SK-N-SH treated with all-trans-retinoic acid at 6 μM for 48 hours (cell line): Measurements from ENCODE around the gene TBC1D16.

Experiments used
- ATAC-seq: fragments of 200-7000 bp; cut with Tn5 transposase; 3 replicates; pipeline ENCODE4 v1.9.1; 2020; ENCODE audit warnings: mild to moderate bottlenecking, moderate library complexity
- ARNTL ChIP-seq: fragments of 450-650 bp; formaldehyde crosslinking; IDR thresholded peaks from 2 replicates; pipeline ENCODE4 v1.5.0; 2020; ENCODE audit warnings: low read depth, mild to moderate bottlenecking, moderate library complexity, borderline replicate concordance
- BACH2 ChIP-seq: fragments of 250-450 bp; sonication (Bioruptor Pico); IDR thresholded peaks from 2 replicates; pipeline ENCODE4 v1.9.0; 2021; ENCODE audit warnings: mild to moderate bottlenecking, borderline replicate concordance
- CSDC2 ChIP-seq: fragments of 250-450 bp; sonication (Bioruptor Pico); IDR thresholded peaks from 2 replicates; pipeline ENCODE4 v1.5.0; 2020; ENCODE audit warnings: mild to moderate bottlenecking, moderate library complexity
- ESRRG ChIP-seq: fragments of 250-450 bp; sonication (Bioruptor Pico); IDR thresholded peaks from 2 replicates; pipeline ENCODE4 v1.6.1; 2021; ENCODE audit warnings: mild to moderate bottlenecking
- GLIS3 ChIP-seq: fragments of 250-450 bp; sonication (Bioruptor Pico); IDR thresholded peaks from 2 replicates; pipeline ENCODE4 v1.5.0; 2020; ENCODE audit warnings: mild to moderate bottlenecking, moderate library complexity
- OSR1 ChIP-seq: fragments of 250-450 bp; sonication (Bioruptor Pico); IDR thresholded peaks from 2 replicates; pipeline ENCODE4 v1.8.0; 2022; ENCODE audit warnings: moderate library complexity, mild to moderate bottlenecking, inconsistent platforms
- PPARA ChIP-seq: fragments of 250-450 bp; sonication (Bioruptor Pico); IDR thresholded peaks from 2 replicates; pipeline ENCODE4 v1.5.0; 2020; ENCODE audit warnings: mild to moderate bottlenecking, borderline replicate concordance
- RARB ChIP-seq: fragments of 250-450 bp; sonication (Bioruptor Pico); IDR thresholded peaks from 2 replicates; pipeline ENCODE4 v1.8.0; 2021; ENCODE audit warnings: mild to moderate bottlenecking, moderate library complexity
- SNAI2 ChIP-seq: fragments of 250-450 bp; sonication (Bioruptor Pico); IDR thresholded peaks from 2 replicates; pipeline ENCODE4 v1.5.0; 2020; ENCODE audit warnings: mild to moderate bottlenecking, moderate library complexity
- TCF4 ChIP-seq: fragments of 250-450 bp; sonication (Bioruptor Pico); IDR thresholded peaks from 2 replicates; pipeline ENCODE4 v1.8.0; 2021; ENCODE audit warnings: mild to moderate bottlenecking, moderate library complexity, borderline replicate concordance
- TOX ChIP-seq: fragments of 250-450 bp; sonication (Bioruptor Pico); IDR thresholded peaks from 2 replicates; pipeline ENCODE4 v1.8.0; 2021; ENCODE audit warnings: mild to moderate bottlenecking, moderate library complexity, borderline replicate concordance
- ZC3H10 ChIP-seq: fragments of 250-450 bp; sonication (Bioruptor Pico); IDR thresholded peaks from 2 replicates; pipeline ENCODE4 v1.5.1; 2021; ENCODE audit warnings: mild to moderate bottlenecking, moderate library complexity
- ZFP3 ChIP-seq: fragments of 250-450 bp; sonication (Bioruptor Pico); IDR thresholded peaks from 2 replicates; pipeline ENCODE4 v1.5.0; 2020; ENCODE audit warnings: mild to moderate bottlenecking, moderate library complexity
- ZFP30 ChIP-seq: fragments of 450-650 bp; formaldehyde crosslinking; IDR thresholded peaks from 2 replicates; pipeline ENCODE4 v1.5.0; 2022; ENCODE audit warnings: mild to moderate bottlenecking, moderate library complexity
- ZNF565 ChIP-seq: fragments of 450-650 bp; formaldehyde crosslinking; conservative IDR thresholded peaks from 2 replicates; pipeline ENCODE4 v1.5.0; 2020; ENCODE audit warnings: low read depth, mild to moderate bottlenecking, moderate library complexity
- ZNF70 ChIP-seq: fragments of 450-650 bp; formaldehyde crosslinking; IDR thresholded peaks from 2 replicates; pipeline ENCODE4 v1.5.0; 2020; ENCODE audit warnings: mild to moderate bottlenecking, moderate library complexity
- ZNF8 ChIP-seq: fragments of 450-650 bp; formaldehyde crosslinking; IDR thresholded peaks from 2 replicates; pipeline ENCODE4 v1.5.0; 2020; ENCODE audit warnings: mild to moderate bottlenecking, moderate library complexity
- TF ChIP-seq, protein P1 (sequence below): fragments of 250-450 bp; sonication (Bioruptor Pico); IDR thresholded peaks from 2 replicates; pipeline ENCODE4 v1.8.0; 2020; ENCODE audit warnings: mild to moderate bottlenecking, moderate library complexity, borderline replicate concordance
- TF ChIP-seq, protein P2 (sequence below): fragments of 250-450 bp; sonication (Bioruptor Pico); IDR thresholded peaks from 2 replicates; pipeline ENCODE4 v1.5.1; 2021; ENCODE audit warnings: mild to moderate bottlenecking, moderate library complexity
- TF ChIP-seq, protein P3 (sequence below): fragments of 250-450 bp; sonication (Bioruptor Pico); IDR thresholded peaks from 2 replicates; pipeline ENCODE4 v1.5.0; 2020; ENCODE audit warnings: mild to moderate bottlenecking, moderate library complexity
- TF ChIP-seq, protein P4 (sequence below): fragments of 250-450 bp; sonication (Bioruptor Pico); IDR thresholded peaks from 2 replicates; pipeline ENCODE4 v1.8.0; 2021; ENCODE audit warnings: low read depth, mild to moderate bottlenecking, moderate library complexity, borderline replicate concordance
- TF ChIP-seq, protein P5 (sequence below): fragments of 250-450 bp; sonication (Bioruptor Pico); IDR thresholded peaks from 2 replicates; pipeline ENCODE4 v1.5.1; 2020; ENCODE audit warnings: low read depth, mild to moderate bottlenecking, moderate library complexity

The TBC1D16 gene, protein sequence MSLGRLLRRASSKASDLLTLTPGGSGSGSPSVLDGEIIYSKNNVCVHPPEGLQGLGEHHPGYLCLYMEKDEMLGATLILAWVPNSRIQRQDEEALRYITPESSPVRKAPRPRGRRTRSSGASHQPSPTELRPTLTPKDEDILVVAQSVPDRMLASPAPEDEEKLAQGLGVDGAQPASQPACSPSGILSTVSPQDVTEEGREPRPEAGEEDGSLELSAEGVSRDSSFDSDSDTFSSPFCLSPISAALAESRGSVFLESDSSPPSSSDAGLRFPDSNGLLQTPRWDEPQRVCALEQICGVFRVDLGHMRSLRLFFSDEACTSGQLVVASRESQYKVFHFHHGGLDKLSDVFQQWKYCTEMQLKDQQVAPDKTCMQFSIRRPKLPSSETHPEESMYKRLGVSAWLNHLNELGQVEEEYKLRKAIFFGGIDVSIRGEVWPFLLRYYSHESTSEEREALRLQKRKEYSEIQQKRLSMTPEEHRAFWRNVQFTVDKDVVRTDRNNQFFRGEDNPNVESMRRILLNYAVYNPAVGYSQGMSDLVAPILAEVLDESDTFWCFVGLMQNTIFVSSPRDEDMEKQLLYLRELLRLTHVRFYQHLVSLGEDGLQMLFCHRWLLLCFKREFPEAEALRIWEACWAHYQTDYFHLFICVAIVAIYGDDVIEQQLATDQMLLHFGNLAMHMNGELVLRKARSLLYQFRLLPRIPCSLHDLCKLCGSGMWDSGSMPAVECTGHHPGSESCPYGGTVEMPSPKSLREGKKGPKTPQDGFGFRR

DNA sequence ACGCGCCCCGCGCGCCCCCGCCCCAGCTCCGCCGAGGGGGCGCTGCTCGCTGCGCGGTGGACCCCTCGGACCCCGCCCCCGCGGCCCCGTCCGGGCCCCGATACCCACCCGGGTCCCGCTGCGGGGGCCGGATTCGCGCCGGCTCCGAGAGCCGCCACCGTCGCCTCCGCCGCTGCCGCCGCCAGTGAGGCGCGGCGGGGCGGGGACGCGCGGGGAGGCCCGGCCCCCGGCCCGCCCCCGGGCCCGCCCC lies at the start of gene TBC1D16:
TSS of gene TBC1D16 (minus strand) at position 186 of the 250 bp plus-strand sequence. CDS start 22,325 bp downstream, outside the sequence.
- ATAC-seq = no peak

DNA sequence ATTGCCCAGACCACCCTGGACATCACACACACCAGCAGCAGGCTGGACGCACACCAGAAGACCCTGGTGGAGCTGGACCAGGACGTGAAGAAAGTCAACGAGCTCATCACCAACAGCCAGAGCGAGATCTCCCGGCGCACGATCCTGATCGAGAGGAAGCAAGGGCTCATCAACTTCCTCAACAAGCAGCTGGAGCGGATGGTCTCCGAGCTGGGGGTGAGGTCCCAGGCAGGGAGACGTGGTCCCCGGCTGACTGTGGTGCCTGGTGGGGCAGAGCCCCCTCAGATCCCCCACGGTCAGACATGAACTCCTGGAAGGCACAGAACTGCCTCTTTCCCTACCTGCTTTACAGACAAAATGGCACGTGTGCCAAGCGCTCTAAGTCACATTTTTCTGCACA lies 49.1 kb upstream of the TBC1D16 start:
- no peak for TF ChIP-seq CSDC2 (CRISPR knock-in tag)
- TF ChIP-seq ZFP3 = no peak
- TF ChIP-seq ZNF8 = no peak
- no peak for TF ChIP-seq TOX (CRISPR knock-in tag)
- no peak for TF ChIP-seq GLIS3 (CRISPR knock-in tag)
- TF ChIP-seq, protein P1, sequence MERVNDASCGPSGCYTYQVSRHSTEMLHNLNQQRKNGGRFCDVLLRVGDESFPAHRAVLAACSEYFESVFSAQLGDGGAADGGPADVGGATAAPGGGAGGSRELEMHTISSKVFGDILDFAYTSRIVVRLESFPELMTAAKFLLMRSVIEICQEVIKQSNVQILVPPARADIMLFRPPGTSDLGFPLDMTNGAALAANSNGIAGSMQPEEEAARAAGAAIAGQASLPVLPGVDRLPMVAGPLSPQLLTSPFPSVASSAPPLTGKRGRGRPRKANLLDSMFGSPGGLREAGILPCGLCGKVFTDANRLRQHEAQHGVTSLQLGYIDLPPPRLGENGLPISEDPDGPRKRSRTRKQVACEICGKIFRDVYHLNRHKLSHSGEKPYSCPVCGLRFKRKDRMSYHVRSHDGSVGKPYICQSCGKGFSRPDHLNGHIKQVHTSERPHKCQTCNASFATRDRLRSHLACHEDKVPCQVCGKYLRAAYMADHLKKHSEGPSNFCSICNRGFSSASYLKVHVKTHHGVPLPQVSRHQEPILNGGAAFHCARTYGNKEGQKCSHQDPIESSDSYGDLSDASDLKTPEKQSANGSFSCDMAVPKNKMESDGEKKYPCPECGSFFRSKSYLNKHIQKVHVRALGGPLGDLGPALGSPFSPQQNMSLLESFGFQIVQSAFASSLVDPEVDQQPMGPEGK (CRISPR knock-in tag) = no peak
- TF ChIP-seq ARNTL (CRISPR knock-in tag) = no peak
- TF ChIP-seq ZC3H10 (CRISPR knock-in tag) = no peak
- no peak for TF ChIP-seq ZFP30 (CRISPR knock-in tag)
- TF ChIP-seq, protein P2, sequence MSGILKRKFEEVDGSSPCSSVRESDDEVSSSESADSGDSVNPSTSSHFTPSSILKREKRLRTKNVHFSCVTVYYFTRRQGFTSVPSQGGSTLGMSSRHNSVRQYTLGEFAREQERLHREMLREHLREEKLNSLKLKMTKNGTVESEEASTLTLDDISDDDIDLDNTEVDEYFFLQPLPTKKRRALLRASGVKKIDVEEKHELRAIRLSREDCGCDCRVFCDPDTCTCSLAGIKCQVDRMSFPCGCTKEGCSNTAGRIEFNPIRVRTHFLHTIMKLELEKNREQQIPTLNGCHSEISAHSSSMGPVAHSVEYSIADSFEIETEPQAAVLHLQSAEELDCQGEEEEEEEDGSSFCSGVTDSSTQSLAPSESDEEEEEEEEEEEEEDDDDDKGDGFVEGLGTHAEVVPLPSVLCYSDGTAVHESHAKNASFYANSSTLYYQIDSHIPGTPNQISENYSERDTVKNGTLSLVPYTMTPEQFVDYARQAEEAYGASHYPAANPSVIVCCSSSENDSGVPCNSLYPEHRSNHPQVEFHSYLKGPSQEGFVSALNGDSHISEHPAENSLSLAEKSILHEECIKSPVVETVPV (CRISPR knock-in tag) = no peak
- TF ChIP-seq, protein P3, sequence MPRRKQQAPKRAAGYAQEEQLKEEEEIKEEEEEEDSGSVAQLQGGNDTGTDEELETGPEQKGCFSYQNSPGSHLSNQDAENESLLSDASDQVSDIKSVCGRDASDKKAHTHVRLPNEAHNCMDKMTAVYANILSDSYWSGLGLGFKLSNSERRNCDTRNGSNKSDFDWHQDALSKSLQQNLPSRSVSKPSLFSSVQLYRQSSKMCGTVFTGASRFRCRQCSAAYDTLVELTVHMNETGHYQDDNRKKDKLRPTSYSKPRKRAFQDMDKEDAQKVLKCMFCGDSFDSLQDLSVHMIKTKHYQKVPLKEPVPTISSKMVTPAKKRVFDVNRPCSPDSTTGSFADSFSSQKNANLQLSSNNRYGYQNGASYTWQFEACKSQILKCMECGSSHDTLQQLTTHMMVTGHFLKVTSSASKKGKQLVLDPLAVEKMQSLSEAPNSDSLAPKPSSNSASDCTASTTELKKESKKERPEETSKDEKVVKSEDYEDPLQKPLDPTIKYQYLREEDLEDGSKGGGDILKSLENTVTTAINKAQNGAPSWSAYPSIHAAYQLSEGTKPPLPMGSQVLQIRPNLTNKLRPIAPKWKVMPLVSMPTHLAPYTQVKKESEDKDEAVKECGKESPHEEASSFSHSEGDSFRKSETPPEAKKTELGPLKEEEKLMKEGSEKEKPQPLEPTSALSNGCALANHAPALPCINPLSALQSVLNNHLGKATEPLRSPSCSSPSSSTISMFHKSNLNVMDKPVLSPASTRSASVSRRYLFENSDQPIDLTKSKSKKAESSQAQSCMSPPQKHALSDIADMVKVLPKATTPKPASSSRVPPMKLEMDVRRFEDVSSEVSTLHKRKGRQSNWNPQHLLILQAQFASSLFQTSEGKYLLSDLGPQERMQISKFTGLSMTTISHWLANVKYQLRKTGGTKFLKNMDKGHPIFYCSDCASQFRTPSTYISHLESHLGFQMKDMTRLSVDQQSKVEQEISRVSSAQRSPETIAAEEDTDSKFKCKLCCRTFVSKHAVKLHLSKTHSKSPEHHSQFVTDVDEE (CRISPR knock-in tag) = no peak
- no peak for ATAC-seq

More for the DNA sequence above, at the start of gene TBC1D16:
- TF ChIP-seq ZFP30 (CRISPR knock-in tag) (no peak), RARB (CRISPR knock-in tag) (no peak), BACH2 (CRISPR knock-in tag) (no peak), ZNF70 (CRISPR knock-in tag) (no peak), ESRRG (CRISPR knock-in tag) (no peak), ZFP3 (no peak), SNAI2 (CRISPR knock-in tag) (no peak), ARNTL (CRISPR knock-in tag) (no peak), TOX (CRISPR knock-in tag) (no peak), GLIS3 (CRISPR knock-in tag) (no peak), ZNF8 (no peak), ZNF565 (CRISPR knock-in tag) (no peak)
- TF ChIP-seq, protein P4, sequence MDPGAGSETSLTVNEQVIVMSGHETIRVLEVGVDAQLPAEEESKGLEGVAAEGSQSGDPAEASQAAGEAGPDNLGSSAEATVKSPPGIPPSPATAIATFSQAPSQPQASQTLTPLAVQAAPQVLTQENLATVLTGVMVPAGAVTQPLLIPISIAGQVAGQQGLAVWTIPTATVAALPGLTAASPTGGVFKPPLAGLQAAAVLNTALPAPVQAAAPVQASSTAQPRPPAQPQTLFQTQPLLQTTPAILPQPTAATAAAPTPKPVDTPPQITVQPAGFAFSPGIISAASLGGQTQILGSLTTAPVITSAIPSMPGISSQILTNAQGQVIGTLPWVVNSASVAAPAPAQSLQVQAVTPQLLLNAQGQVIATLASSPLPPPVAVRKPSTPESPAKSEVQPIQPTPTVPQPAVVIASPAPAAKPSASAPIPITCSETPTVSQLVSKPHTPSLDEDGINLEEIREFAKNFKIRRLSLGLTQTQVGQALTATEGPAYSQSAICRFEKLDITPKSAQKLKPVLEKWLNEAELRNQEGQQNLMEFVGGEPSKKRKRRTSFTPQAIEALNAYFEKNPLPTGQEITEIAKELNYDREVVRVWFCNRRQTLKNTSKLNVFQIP = no peak
- TF ChIP-seq, protein P5, sequence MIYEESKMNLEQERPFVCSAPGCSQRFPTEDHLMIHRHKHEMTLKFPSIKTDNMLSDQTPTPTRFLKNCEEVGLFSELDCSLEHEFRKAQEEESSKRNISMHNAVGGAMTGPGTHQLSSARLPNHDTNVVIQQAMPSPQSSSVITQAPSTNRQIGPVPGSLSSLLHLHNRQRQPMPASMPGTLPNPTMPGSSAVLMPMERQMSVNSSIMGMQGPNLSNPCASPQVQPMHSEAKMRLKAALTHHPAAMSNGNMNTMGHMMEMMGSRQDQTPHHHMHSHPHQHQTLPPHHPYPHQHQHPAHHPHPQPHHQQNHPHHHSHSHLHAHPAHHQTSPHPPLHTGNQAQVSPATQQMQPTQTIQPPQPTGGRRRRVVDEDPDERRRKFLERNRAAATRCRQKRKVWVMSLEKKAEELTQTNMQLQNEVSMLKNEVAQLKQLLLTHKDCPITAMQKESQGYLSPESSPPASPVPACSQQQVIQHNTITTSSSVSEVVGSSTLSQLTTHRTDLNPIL (CRISPR knock-in tag) = no peak

DNA sequence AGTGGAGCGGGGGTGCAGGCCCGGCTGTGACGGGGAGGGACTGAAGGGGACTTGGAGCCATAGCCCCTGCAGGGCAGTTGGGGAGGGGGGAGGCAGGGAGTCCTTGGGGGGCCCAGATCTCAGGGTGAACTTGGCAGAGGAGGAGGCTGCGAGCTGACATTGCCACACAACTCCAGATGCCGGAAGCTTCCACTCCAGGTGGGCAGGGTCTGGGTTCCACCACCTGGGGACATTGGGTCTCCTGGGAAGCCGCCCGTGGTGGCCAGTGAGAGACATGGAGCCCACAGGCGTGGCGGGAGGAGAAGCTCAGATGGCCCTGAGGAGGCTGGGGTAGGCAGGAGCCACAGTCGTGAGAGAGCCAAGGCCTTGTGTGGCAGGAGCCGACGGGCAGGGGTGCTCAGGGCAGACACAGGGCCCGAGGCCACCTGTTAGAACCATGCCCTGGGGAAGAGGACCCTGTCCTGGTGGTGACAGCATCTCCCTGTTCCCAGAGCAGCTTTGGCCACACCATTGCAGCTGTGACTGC lies 47.5 kb upstream of the TBC1D16 start:
- ATAC-seq = no peak
- TF ChIP-seq ZFP3 (no peak), OSR1 (CRISPR knock-in tag) (no peak), PPARA (CRISPR knock-in tag) (no peak), TCF4 (CRISPR knock-in tag) (no peak), TOX (CRISPR knock-in tag) (no peak)
- TF ChIP-seq, protein P4 = no peak
- TF ChIP-seq, protein P5 (CRISPR knock-in tag) = no peak
